Measurements from ENCODE around the gene ATG7. TPM values are rescaled to one million over a fixed set of nuclear protein-coding genes. Genes with fewer than 3 reads are reported as not detected.
A peak's percentile ranks its signal among the peaks of the same experiment; 100 is the strongest.

Gene ATG7
- total RNA-seq, 1 experiment from 2014 or later, result 36.0 TPM

GRCh38 chr3:11434017-11434526, 161.9 kb downstream of the ATG7 start:
- ChIA-PET CTCF (no interaction called here), POLR2A (no interaction called here)
- Histone ChIP-seq H3K27ac (ENCODE audit: low read length) (peak overlapping the region; percentile 48; the same call in 1 of the 2 replicates), H3K9me3 (ENCODE audit: control insufficient read depth, insufficient read depth, low read depth, low read length) (no peaks in the 10 kb centered on the region), H3K36me3 (ENCODE audit: control insufficient read depth, insufficient read depth, low read length) (no peaks in the 10 kb centered on the region), H3K27me3 (ENCODE audit: control insufficient read depth, insufficient read depth, low read length) (no peaks in the 10 kb centered on the region), H3K4me1 (ENCODE audit: control insufficient read depth, insufficient read depth, low read length) (no peaks in the 10 kb centered on the region; the same call in 1 of the 2 replicates), H3K4me3 (ENCODE audit: low read depth in 2 of 2, low read length in 2 of 2) (no peak overlapping the region)
- DNase-seq (ENCODE audit: low read depth, low spot score), result no peak
- BruUV-seq (replicated peaks), result no TSS peak
- peak; percentile 58 for ATAC-seq
- in situ Hi-C loops (cut with HindIII; ENCODE audit: low pct_unique_long_range_greater_than_20kb, low sequenced_read_pairs), result no loop called here
- intact Hi-C loops (cut with micrococcal nuclease; ENCODE audit: unreplicated experiment), result no loop called here
- TF ChIP-seq SIN3A (IDR thresholded peaks at IDR 0.05; ENCODE audit: borderline replicate concordance, insufficient read depth, low read depth, low read length) (no peak), CTCF (IDR thresholded peaks at IDR 0.05) (no peak), TCF7L2 (IDR thresholded peaks at IDR 0.05; ENCODE audit: low read depth, low read length) (no peak), REST (IDR thresholded peaks at IDR 0.05; ENCODE audit: insufficient read depth in 1 of 2, low read depth in 2 of 2, low read length in 1 of 2) (no peak), POLR2AphosphoS5 (IDR thresholded peaks at IDR 0.05; ENCODE audit: low read depth, low read length) (no peak)

- H3K36me3 ChIP-seq (ENCODE audit: control insufficient read depth, insufficient read depth, low read length), result no peaks in the 10 kb centered on the region
- ChIA-PET CTCF (no interaction called here), POLR2A (no interaction called here)
- H3K27ac ChIP-seq (ENCODE audit: low read length), result peak overlapping the region; percentile 48; the same call in 1 of the 2 replicates
- no peaks in the 10 kb centered on the region; the same call in 1 of the 2 replicates for H3K4me1 ChIP-seq (ENCODE audit: control insufficient read depth, insufficient read depth, low read length)
- H3K9me3 ChIP-seq (ENCODE audit: control insufficient read depth, insufficient read depth, low read depth, low read length), result no peaks in the 10 kb centered on the region
- intact Hi-C loops (cut with micrococcal nuclease; ENCODE audit: unreplicated experiment), result no loop called here
- no TSS peak for BruUV-seq (replicated peaks)
- ATAC-seq, result no peak
- TF ChIP-seq CTCF (IDR thresholded peaks at IDR 0.05), result no peak
- TF ChIP-seq SIN3A (IDR thresholded peaks at IDR 0.05; ENCODE audit: borderline replicate concordance, insufficient read depth, low read depth, low read length), result no peak
- TF ChIP-seq REST (IDR thresholded peaks at IDR 0.05; ENCODE audit: insufficient read depth in 1 of 2, low read depth in 2 of 2, low read length in 1 of 2), result no peak
- no peak for TF ChIP-seq POLR2AphosphoS5 (IDR thresholded peaks at IDR 0.05; ENCODE audit: low read depth, low read length)
- no peak for TF ChIP-seq TCF7L2 (IDR thresholded peaks at IDR 0.05; ENCODE audit: low read depth, low read length)
- H3K27me3 ChIP-seq (ENCODE audit: control insufficient read depth, insufficient read depth, low read length), result no peaks in the 10 kb centered on the region
- in situ Hi-C loops (cut with HindIII; ENCODE audit: low pct_unique_long_range_greater_than_20kb, low sequenced_read_pairs), result no loop called here
- no peak overlapping the region for H3K4me3 ChIP-seq (ENCODE audit: low read depth in 2 of 2, low read length in 2 of 2)
- no peak for DNase-seq (ENCODE audit: low read depth, low spot score)
Measured at GRCh38 chr3:11434563-11435096, 162.4 kb downstream of the ATG7 start.
